Fibroblast of peridontal ligament (primary cell): Measurements from ENCODE around the gene NBEA.
"Not testable (repeated sequence)": the region's sequence is repeated elsewhere in the genome, so short reads cannot be mapped to it uniquely, and the experiment has no call there.

Experiments used
- DNase-seq: peaks from one replicate; pipeline ENCODE4 v3.0.0-alpha.2; 2010; ENCODE audit errors: extremely low read depth

The NBEA gene

GRCh38 chr13:34959489-34959888 is 17.4 kb downstream of the NBEA start:
- DNase-seq = no peak

- no peak for DNase-seq
Observed at GRCh38 chr13:34964558-34964957, 22.5 kb downstream of the NBEA start.

GRCh38 chr13:34967851-34968562 is 25.9 kb downstream of the NBEA start:
- DNase-seq = no peak

GRCh38 chr13:34969539-34969938 is 27.5 kb downstream of the NBEA start:
- DNase-seq = not testable (repeated sequence)

DNA sequence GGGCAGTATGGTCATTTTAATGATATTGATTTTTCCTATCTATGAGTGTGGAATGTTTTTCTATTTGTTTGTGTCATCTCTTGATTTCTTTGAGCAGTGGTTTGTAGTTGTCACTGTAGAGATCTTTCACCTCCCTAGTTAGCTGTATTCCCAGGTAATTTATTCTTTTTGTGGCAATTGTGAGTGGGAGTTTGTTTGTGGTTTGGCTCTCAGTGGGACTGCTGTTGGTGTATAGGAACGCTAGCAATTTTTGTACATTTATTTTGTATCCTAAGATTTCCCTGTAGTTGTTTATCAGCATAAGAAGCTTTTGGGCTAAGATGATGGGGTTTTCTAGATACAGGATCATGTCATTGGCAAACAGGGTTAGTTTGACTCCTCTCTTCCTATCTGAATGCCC is 28.9 kb downstream of the NBEA start:
- no peak for DNase-seq

- no peak for DNase-seq
Observed at GRCh38 chr13:34971473-34971872, 29.4 kb downstream of the NBEA start.

DNA sequence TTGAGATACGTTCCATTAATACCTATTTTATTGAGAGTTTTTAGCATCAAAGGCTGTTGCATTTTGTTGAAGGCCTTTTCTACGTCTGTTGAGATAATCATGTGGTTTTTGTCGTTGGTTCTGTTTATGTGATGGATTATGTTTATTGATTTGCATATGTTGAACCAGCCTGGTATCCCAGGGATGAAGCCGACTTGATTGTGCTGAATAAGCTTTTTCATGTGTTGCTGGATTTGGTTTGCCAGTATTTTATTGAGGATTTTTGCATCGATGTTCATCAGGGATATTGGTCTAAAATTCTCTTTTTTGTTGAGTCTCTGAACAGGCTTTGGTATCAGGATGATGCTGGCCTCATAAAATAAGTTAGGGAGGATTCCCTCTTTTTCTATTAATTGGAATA is 43.1 kb downstream of the NBEA start:
- not testable (repeated sequence) for DNase-seq

DNA sequence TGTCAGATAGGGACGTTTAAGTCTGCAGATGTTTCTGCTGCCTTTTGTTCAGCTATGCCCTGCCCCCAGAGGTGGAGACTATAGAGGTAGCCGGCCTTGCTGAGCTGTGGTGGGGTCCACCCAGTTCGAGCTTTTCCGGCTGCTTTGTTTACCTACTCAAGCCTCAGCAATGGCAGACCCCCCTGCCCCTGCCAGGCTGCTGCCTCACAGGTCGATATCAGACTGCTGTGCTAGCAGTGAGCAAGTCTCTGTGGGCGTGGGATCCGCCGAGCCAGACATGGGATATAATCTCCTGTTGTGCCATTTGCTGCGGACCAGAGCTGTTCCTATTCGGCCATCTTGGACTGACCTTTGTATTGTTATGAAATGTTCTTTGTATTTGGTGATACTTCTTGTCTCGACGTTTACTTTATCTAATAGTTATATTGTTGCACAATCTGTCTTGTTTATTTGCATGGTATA is 46.3 kb downstream of the NBEA start:
- DNase-seq = no peak

GRCh38 chr13:34990399-34991214 is 48.5 kb downstream of the NBEA start:
- no peak for DNase-seq

- DNase-seq = no peak
Observed at GRCh38 chr13:34993470-34993869, 51.4 kb downstream of the NBEA start.

- DNase-seq = not testable (repeated sequence)
Observed at GRCh38 chr13:35003734-35004133, 61.7 kb downstream of the NBEA start.

DNA sequence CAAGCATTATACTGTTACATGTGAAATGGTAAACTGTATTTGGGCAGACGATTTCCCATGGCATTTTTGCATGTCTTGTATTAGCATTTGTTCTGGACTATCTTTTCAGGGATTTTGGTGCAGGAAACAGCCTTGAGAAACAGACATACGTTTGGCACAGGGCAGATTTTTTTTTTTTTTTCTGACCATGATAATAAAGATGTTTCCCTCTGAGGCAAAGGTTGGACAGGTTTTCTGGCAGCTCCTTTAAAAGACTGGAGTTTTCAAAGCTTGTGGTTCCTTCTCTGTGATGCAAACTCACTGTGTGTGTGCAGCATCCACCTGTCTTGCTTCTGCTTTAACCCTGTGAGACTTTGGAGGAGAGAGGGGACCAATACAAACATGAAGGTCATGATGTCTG is 63.0 kb downstream of the NBEA start:
- DNase-seq = no peak

DNA sequence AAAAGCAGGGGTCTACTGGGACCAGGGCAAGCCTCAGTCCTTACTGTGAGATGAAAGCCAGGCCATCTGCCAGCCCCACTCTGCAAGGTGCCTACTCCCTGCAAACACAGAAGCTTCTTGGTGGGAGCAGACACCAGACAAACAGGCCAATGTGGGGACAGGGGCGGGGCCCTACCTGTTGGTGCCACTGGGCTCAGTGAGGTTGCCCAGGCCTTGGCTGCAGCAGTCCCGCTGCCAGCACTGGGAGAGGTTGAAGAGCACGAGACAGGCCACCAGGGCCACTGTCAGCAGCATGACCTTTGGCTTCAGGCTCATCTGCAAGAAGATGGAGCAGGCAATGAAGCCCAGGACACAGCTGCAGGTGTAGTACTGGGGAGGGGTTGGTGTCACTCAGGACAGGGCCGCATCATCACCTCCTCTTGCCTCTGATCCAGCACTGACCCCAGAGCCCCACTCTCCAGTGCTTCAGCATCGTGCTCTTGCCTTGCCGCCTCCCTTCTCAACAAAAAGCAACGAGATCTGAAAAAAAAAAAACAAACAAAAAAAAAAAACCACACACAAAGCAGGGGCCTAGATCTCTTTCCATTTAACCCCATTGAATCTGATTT is 72.6 kb downstream of the NBEA start:
- no peak for DNase-seq

DNA sequence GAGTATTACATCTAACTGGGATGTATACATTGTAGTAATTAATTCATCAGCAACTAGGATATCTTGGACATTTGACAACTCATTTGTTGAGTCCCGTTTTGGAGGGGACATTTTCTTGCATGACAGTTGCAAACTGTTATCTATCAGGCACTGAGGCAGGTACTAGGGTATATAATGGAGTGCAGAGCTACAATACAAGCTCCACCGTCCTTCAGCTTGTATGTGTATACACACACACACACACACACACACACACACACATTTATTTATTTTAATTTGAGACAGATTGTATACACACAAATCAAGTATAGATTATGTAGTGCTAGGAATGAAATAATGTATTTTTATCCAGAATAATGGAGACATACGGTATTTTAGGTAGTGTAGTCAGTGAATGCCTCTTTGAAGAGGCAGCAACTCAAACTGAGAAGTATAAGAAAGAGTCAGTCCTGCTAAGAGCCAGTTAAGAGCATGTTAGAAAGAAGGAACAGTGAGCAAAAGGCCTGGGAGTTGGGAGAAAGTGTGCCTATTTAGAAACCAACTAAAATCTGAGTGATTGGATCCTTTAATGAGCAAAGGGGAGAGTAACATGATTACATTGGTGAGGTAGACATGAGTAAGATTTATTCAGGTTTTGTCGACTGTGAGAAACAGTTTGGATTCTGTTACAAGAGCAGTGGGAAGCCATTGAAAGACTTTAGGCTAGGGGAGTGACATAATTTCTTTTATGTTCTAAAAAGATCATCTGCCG is 74.5 kb downstream of the NBEA start:
- no peak for DNase-seq

GRCh38 chr13:35025314-35025713 is 83.2 kb downstream of the NBEA start:
- no peak for DNase-seq

GRCh38 chr13:35028338-35028867 is 86.3 kb downstream of the NBEA start:
- DNase-seq = no peak

DNA sequence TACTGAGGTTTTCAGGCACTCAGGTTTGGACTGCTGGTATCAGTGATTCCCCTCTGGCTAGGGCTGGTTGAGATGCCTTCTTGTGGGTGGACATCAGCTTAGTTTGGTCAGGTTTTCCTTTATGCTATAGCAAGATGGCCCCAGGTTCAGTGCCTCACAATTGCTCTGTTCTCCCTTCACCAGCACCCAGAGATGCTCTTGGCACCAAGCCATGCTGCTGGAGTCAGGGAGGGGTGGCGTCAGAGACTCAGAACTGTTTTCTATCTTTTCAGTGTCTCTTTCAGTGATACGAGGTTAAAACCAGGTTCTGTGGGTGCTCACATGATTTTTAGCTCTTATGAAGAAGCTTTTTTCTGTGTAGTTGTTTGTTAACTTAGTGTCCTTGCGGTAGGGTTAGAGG is 96.9 kb downstream of the NBEA start:
- no peak for DNase-seq

DNA sequence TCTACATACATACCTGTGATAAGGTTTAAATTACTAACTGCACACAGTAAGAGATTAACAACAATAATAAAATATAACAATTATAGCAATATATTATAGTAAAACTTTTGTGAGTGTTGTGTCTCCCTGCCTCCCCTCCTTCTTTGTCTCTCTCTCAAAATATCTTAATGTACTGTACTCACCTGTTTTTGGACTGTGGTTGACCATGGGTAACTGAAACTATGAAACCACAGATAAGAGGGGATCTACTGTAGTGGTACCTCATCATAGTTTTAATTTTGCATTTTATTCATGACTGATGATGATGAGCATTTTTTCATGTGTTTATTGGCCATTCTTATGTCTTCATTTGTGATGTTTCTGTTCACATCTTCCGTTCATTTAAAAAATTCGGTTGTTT is 104.5 kb downstream of the NBEA start:
- DNase-seq = no peak

- DNase-seq = no peak
Observed at GRCh38 chr13:35055705-35056104, 113.6 kb downstream of the NBEA start.

DNA sequence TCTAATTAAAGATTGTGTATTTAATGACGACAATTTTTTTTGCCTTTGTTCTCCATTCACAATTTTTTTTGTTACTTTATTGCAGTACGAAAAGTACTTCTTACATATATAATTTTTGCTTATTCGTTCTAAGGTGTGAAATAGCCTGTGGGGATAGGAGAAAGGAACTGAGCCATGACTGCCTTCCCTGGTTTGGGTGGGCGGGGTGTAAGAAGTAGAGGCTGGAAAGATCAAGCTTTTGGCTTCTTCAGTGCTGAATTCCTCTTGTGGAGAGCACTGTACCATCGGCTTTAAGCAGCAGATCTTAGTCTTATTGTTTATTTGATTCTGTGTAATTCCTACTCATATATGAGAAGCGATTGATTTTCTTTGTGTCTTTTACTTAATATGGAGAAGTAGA is 115.8 kb downstream of the NBEA start:
- no peak for DNase-seq

GRCh38 chr13:35058585-35058984 is 116.5 kb downstream of the NBEA start:
- DNase-seq = not testable (repeated sequence)

DNA sequence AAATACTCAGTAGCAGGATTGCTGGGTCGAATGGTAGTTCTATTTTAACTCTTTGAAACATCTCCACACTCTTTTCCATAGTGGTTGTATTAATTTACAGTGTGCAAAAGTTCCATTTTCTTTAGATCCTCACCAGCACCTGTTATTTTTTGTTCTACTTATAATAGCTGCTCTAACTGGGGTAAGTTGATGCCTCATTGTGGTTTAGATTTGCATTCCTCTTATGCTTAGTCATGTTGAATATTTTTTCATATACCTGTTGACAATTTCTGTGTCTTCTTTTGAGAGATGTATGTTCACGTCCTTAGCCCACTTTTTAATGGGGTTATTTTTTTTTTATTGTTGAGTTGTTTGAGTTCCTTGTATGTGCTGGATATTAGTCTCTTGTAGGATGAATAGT is 144.6 kb downstream of the NBEA start:
- no peak for DNase-seq
